ENCODE measurements around the gene TSPAN13.

TSPAN13 gene

GRCh38 chr7:16774986-16775385 lies 21.4 kb downstream of the TSPAN13 start:
- no peak for DNase-seq (ENCODE audit: low read depth in 1 of 2, low spot score in 1 of 2)

- DNase-seq (ENCODE audit: low read depth in 1 of 2, low spot score in 1 of 2), result no peak
Observed at GRCh38 chr7:16776053-16776452, 22.5 kb downstream of the TSPAN13 start.

- no peak for DNase-seq (ENCODE audit: low read depth in 1 of 2, low spot score in 1 of 2)
Observed at GRCh38 chr7:16778476-16778875, 24.9 kb downstream of the TSPAN13 start.

- no peak for DNase-seq (ENCODE audit: low read depth in 1 of 2, low spot score in 1 of 2)
Observed at GRCh38 chr7:16779051-16779450, 25.5 kb downstream of the TSPAN13 start.

GRCh38 chr7:16780596-16780995 lies 27.0 kb downstream of the TSPAN13 start:
- DNase-seq (ENCODE audit: low read depth in 1 of 2, low spot score in 1 of 2), result no peak

- DNase-seq (ENCODE audit: low read depth in 1 of 2, low spot score in 1 of 2), result no peak
Observed at GRCh38 chr7:16785321-16785720, 31.8 kb downstream of the TSPAN13 start.

GRCh38 chr7:16785846-16786245 lies 32.3 kb downstream of the TSPAN13 start:
- DNase-seq (ENCODE audit: low read depth in 1 of 2, low spot score in 1 of 2), result no peak

- DNase-seq (ENCODE audit: low read depth in 1 of 2, low spot score in 1 of 2), result no peak
Observed at GRCh38 chr7:16786257-16786656, 32.7 kb downstream of the TSPAN13 start.

GRCh38 chr7:16787127-16787526 lies 33.6 kb downstream of the TSPAN13 start:
- no peak for DNase-seq (ENCODE audit: low read depth in 1 of 2, low spot score in 1 of 2)

- no peak for DNase-seq (ENCODE audit: low read depth in 1 of 2, low spot score in 1 of 2)
Observed at GRCh38 chr7:16791071-16791470, 37.5 kb downstream of the TSPAN13 start.

- no peak for DNase-seq (ENCODE audit: low read depth in 1 of 2, low spot score in 1 of 2)
Observed at GRCh38 chr7:16791905-16792698, 38.5 kb downstream of the TSPAN13 start.

GRCh38 chr7:16794986-16795385 lies 41.4 kb downstream of the TSPAN13 start:
- DNase-seq (ENCODE audit: low read depth in 1 of 2, low spot score in 1 of 2), result no peak

- DNase-seq (ENCODE audit: low read depth in 1 of 2, low spot score in 1 of 2), result no peak
Observed at GRCh38 chr7:16795624-16796023, 42.1 kb downstream of the TSPAN13 start.

- DNase-seq (ENCODE audit: low read depth in 1 of 2, low spot score in 1 of 2), result no peak
Observed at GRCh38 chr7:16801111-16801542, 47.6 kb downstream of the TSPAN13 start.

GRCh38 chr7:16801579-16801978 lies 48.0 kb downstream of the TSPAN13 start:
- no peak for DNase-seq (ENCODE audit: low read depth in 1 of 2, low spot score in 1 of 2)

GRCh38 chr7:16803125-16803524 lies 49.6 kb downstream of the TSPAN13 start:
- no peak for DNase-seq (ENCODE audit: low read depth in 1 of 2, low spot score in 1 of 2)

- DNase-seq (ENCODE audit: low read depth in 1 of 2, low spot score in 1 of 2), result no peak
Observed at GRCh38 chr7:16803881-16804673, 50.5 kb downstream of the TSPAN13 start.

- DNase-seq (ENCODE audit: low read depth in 1 of 2, low spot score in 1 of 2), result no peak
Observed at GRCh38 chr7:16804674-16805439, 51.3 kb downstream of the TSPAN13 start, which contains the start of gene AGR2. TSS of gene AGR2 (minus strand) at chr7:16804999. CDS start at chr7:16801796, 3,203 bp downstream.

- DNase-seq (ENCODE audit: low read depth in 1 of 2, low spot score in 1 of 2), result no peak
Observed at GRCh38 chr7:16805441-16805840, 51.9 kb downstream of the TSPAN13 start.

GRCh38 chr7:16810112-16810511 lies 56.6 kb downstream of the TSPAN13 start:
- DNase-seq (ENCODE audit: low read depth in 1 of 2, low spot score in 1 of 2), result no peak

- no peak for DNase-seq (ENCODE audit: low read depth in 1 of 2, low spot score in 1 of 2)
Observed at GRCh38 chr7:16810573-16810972, 57.0 kb downstream of the TSPAN13 start.

Data from stimulated activated CD4-positive, alpha-beta T cell treated with anti-CD3 and anti-CD28 coated beads, Interleukin-15, amount 100 ng/mL, for 1 hour (primary cell).